ENCODE results near the gene SORCS2.

- TF ChIP-seq CTCF (IDR thresholded peaks at IDR 0.05 in 4 of 5, conservative IDR thresholded peaks at IDR 0.05 in 1 of 5) = no peak
- TF ChIP-seq POLR2A (IDR thresholded peaks at IDR 0.05) = no peak
Observed at GRCh38 chr4:7621252-7622035, 429.1 kb downstream of the SORCS2 start.

Data from gastrocnemius medialis (tissue), 4 donors.